ENCODE data around the gene C3orf49.
A peak's percentile ranks its signal among the peaks of the same experiment; 100 is the strongest.

Gene C3orf49

DNA sequence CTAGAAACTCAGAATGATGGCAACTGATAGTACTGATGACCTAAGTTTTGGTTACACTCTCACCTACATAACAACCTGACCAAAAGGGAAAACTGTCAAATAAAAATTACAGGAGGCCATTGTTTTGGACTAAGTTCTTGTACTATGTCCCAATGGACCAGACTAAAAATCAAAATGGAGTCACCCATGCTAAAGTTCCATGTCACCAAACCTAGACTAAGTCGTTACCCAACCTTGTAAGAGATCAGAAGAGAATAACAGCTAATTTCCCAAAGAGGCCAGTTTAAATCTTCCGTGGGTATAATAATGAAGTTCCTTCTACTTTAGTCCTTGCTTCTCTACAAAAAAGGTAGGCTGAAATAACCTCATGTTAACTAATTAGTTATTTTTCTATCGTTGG lies 32.2 kb downstream of the C3orf49 start:
- no peak for DNase-seq (ENCODE audit: low spot score)

DNA sequence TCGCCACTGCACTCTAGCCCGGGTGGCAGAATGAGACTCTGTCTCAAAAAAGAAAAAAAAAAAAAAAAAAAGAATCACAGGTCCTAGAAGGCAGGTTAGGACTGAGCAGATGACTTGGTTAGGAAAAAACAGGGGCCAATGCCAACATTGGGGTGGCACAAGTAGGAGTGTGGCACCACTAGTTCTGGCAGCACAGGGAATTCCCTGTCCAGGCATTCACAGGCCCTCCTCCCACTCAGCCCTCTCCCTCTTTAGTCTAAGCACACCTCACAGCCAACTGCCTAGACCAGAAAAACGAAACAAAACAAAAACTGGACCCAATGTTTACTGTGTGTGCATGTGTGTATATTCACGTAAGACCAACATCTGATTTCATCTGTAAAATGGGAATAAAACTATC lies 34.0 kb downstream of the C3orf49 start:
- DNase-seq (ENCODE audit: low spot score) = no peak

DNA sequence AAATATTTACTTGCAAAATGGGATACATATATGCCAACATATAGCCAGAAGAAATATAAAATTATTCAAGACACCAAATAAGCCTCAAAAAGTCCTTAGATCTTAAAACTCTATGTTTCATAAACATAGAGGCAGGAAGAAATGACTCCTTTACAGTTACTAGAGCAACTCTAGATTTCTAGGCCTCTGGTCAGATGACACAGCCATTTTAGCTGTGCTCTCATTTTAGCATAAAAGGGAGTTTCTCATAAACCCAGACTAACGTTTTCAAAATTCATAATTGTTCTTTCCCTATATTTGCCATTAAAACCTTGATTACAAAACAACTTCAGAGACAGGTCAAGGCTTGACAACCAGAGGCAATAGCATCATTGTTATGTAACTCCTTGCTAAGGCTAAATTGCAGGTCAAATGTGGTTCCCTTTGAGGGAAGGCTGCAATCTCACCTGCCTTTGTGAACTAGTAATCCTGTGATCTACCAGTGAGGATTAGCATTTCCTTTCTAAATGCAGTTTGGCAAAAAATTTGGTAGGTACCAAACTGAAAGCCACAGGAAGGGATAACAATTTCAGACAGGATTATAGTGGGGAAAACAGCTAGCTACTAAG lies 36.3 kb downstream of the C3orf49 start:
- no peak for DNase-seq (ENCODE audit: low spot score)

DNA sequence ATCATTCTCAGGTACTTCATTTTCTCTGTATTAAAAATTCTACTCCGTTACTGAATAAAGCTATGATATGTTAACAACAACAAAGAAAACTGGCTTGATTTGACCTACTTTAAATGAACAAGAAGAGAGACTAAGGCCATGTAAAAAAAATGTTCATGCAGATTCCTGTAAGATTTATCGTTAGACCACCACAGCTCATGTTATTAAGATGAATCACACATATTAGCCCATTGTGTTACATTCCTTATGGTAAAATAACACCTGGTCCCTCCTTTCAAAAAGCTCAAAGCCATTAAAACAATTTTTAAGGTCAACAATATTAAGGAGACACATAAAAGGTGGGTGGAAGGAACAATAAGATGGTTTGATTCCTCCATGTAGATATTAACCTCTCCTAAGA lies 38.2 kb downstream of the C3orf49 start:
- DNase-seq (ENCODE audit: low spot score) = no peak

DNA sequence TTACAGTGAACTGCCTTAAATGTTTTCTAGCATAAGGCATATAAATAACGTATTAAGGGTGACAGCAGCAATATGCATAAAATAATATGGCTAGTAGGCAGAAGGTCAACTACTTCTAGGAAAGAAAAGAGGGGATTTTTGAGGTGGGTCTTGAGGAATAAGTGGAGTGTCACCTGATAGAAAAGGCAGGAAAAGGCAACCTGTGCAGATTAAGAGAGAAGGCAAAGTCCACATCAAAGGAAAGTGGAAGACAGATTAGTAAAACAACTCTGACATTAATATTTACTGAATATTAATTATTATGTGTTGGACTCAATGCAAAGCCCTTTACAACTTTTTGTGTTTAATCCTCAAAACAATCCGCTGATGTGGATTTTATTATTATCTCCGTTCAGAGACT lies 41.7 kb downstream of the C3orf49 start:
- no peak for DNase-seq (ENCODE audit: low spot score)

DNA sequence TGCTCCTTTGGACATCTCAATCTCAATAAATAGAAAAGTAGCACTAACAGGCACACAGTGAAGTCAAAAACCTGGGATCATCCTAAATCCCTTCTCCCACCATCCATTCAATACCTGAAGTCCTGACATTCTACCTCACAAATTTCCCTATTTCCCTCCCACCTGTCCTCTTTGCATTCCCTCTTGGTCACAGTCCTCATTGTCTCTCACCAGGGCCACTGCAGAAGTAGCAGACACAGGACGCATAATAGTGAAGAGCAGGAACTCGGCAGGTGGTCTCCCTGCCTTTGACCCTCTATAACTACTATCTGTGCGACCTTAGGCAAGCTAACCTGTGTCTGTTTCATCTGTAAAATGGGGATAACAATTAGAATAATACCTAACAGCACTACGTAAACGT lies 42.2 kb downstream of the C3orf49 start:
- DNase-seq (ENCODE audit: low spot score) = no peak

DNA sequence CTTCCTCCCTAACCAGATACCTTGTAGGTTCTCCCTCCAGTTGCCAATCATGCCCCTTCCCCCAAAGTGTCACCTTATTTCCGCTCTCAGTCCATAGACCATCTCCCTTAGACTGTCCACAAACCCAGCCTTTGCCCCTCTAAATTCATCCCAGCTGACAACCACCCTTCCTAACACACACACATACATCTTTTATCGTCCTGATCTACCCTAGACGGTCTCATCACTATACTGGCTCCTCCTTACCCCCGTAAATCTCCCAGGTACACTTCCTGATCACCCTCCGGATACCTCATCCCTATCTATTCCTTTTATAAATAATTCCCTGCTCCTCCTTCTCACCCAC lies 43.7 kb downstream of the C3orf49 start:
- DNase-seq (ENCODE audit: low spot score) = no peak

DNA sequence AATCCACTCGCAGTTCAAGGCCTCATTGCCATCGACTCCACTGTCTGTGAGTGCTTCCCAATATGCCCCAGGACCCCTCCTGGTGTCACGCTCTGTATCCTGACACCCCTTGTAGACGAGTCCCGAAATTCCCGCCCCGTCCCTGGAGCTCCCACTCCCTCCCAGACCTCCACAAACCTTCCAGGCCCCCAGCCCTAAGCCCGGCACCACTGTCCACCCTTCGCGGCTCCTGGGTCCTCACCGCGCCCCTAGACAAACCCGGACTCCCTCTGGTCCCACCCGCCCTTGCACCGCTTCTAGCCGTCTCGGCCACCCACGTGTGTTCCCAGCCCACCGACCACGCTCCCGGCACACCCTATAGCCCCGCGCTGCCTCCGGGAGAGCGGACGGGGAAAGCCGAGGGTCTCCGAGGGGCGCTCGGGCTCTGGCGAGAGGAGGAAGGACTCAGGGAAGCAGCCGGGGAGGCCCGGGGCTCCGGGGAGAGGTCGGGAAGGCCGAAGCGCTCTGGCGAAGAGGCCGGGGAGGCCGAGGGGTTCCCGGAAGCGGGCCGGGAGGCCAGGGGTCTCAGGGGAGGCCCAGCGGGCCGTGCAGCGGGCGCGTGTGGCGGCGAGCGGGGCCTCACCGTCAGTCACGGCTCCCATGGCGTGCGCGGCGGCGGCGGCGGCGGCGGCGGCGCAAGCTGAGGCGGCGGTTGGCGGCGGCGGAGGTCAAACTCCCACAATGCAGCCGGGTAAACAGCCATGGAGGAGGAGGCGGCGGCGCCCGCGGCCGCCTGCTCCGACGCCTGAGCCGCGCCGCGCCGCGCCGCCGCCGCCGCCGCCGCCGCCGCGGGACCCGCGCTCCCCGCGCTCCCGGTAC lies 44.3 kb downstream of the C3orf49 start, which contains the start of the genes ATXN7 and THOC7:
TSS of gene ATXN7 (plus strand) at position 718 of the 858 bp plus-strand sequence. CDS start 48,732 bp downstream, outside the sequence.
TSS of gene THOC7 (minus strand) at position 656 of the 858 bp plus-strand sequence. CDS start at position 641, 15 bp downstream.
- peak; percentile 71 for DNase-seq (ENCODE audit: low spot score)

DNA sequence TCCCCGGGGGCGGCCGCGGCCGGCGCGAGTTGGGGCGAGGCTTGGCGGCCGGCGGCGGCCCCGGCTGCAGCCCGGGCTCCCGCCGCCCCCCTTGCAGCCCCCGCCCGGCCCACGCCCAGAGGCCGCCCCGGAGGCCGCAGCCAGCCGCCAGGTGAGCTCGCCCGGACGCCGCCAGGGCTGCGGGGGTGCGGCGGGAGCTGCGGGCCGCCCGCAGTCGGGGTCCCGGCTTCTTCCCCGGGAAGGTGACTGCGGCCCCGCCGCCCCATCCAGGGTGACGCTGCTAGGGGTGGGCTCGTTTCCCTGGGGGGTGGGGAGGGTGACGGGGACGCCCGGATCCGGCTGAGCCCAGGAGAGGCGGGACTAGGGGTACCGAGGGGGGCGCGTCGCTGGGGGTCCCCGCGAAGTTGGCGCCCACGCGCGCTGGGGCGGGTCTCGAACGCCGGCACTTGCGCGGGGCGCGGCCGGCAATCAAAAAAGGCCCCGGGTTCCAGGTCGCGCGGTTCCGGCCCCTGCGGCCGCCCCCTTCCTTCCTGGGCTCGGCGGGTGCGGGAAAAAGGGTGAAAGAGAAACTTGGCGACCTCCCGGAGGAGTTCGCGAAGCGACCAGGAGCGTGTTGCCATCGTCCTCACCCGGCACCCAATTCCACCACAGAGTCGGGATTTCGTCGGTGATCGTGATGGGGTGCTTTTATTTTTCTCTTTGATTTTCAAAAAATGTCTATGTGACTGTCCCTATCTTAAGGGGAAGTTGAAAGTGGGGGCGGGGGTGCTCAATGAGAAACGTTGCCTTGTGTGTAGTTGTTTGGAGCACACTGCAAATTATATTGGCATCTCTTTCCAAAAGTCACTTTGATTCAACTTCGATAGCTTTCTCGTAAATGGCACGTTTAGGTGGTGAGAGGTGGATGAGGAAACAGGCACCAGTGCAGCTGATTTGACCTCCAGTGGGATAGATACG lies 45.2 kb downstream of the C3orf49 start:
- DNase-seq (ENCODE audit: low spot score) = peak; percentile 31

DNA sequence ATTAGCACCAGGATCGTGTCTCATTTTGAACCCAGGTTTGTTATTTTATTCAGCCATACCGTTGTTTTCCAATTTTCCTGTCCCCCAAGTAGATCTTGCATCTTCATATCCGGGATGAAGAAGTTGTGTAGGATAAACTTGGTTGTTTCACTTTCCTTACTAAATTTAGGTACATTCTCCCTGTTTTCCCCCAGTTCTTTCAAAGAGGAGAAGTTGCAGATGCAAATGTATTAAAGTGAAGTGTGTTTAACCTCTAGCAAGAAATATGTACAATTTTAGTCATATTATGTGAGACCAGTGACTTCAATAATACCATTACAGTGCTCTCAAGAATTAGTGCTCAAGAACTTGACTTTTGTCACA lies 45.8 kb downstream of the C3orf49 start:
- DNase-seq (ENCODE audit: low spot score) = no peak

DNA sequence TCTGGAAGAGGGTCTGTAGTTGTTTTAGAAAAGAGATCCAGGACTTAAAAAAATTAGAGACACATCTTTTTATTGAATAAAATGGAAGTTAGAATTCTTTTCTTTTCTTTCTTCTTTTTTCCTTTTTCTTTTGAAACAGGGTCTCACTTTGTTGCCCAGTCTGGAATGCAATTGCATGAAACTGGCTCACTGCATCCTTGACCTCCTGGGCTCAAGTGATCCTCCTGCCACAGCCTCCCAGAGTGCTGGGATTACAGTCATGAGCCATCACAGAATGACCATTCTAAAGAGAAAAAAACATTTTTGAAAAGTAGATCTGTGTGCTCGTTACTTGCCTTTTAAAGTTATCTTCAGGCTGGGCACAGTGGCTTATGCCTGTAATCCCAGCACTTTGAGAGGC lies 48.1 kb downstream of the C3orf49 start:
- no peak for DNase-seq (ENCODE audit: low spot score)

DNA sequence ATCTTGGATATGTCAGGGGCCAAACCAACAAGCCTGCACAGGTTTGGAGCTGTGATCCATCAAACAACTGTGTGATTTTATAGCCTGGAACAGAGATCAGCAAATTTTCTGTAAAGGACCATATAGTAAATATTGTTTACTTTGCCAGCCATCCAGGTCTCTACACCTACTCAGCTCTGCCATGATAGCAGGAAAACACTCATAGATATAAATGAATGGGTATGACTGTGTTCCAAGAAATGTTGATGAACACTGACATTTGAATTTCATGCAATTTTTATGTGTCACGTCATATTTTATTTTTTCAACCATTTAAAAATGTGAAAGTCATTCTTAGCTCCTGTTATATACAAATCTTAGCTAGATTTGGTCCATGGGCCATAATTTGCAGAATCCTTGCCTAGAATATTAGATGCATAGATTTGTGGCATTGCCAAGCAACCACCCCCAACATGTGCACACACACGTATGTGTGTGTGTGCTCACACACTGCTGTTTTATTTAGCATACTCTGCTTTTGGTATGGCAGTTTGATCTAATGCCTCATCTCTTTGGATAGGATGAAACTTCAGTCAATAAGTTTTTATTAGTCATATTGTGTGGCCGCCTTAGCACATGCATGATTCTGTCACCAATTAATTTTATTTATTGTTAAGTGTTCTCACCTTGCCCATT lies 51.0 kb downstream of the C3orf49 start:
- DNase-seq (ENCODE audit: low spot score) = no peak

DNA sequence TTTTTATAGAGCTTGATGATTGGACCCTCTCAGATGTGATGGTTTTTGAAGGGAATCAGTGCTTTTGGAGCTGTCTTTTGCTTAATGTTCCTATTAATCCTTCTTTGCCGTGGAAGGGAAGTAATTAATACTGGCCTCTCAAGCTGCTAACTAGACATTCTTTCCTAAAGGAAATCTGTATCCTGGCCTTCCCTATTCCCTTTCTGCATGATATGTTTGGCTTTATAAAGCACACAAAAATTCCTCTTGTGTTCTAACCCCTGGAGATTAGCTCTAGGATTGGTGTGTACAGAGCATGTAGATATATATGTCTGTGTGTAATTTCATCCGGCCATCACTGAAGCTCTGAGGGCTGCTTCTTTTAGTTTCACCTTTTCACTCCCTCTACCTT lies 51.5 kb downstream of the C3orf49 start:
- no peak for DNase-seq (ENCODE audit: low spot score)

DNA sequence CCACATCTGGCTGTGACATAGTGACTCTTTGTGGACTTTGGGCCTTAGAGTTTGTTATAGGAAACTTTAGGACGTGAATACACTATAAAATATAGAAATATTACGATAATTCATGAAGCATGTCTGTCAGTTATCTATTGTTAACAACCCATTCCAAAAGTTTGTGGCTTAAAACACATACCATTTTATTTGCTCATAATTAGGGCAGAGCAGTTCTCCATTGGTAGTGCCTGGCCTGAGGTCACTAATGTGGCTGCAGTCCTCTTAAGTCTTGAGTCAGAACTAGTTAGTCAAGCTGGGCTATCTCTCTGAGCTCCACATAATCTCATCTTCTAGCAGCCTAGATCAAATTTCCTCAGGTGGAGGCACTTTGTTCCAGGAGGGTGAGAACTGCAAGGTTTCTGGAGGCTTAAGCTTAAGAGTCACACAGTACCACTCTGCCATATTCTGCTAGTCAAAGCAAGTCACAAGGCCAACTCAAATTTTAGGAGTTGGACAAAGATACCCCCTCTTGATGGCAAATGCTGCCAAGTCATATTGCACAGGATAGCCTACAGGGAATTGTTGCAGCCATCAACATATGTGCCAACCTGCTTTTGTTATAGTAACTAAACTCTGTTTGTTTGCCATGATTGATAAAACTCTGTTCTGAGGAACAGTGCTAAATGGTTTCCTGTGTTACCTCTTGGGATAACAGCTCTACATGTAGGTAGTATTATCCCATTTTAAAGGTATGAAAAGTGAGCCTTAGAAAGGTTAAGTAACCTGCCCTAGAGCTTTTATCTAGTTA lies 53.2 kb downstream of the C3orf49 start:
- no peak for DNase-seq (ENCODE audit: low spot score)

DNA sequence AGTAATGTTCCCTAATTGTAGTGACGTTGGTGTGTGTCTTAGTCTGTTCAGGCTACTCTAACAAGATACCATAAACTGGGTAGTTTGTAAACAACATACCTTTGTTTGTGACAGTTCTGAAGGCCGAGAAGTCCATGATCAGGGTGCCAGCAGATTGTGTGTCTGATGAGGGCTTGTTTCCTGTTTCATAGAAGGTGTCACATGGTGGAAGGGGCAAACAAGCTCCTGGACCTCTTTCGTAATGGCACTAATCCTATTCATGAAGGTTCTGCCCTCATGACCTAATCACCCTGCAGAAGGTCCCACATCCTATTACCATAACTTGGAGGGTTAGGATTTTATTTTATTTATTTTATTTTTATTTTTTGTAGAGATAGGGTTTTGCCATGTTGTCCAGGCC lies 55.7 kb downstream of the C3orf49 start:
- no peak for DNase-seq (ENCODE audit: low spot score)

DNA sequence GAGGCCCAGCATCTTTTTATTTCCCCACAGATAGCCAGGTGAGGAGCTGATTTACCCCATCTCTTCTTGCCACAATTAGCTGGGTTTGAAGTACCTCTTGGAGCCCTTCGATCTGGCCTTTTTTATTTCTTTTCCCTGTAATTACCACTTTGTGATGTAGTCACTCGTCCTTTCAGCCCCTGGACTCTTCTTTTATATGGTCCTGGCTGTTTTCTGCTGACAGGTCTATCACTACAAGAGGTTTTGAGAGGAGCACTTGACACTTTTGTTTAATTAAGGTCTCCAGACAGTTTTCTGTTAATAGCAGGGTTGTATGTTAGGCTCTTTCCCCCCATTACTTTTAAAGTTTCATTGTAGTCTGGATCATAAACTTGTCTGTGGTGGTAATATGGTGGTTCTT lies 56.4 kb downstream of the C3orf49 start:
- DNase-seq (ENCODE audit: low spot score) = no peak

DNA sequence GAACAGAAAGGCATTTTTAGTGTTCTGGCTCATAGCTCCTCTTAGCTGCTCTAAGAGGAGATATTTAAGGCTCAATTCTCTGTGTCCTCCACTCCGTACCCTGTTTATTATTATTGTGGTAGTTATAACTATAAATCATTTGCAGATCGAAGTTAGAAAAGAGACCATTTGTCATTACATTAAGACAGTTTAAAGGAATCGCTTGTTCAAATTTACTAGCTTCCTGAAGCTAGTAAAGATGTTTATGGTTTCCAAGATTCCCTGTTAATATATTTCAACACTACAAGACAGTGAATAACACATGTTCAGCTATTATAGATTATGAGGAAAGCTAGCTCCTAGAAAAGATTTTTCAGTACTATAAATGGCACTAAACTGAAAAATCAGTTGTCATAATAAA lies 57.2 kb downstream of the C3orf49 start:
- DNase-seq (ENCODE audit: low spot score) = no peak

DNA sequence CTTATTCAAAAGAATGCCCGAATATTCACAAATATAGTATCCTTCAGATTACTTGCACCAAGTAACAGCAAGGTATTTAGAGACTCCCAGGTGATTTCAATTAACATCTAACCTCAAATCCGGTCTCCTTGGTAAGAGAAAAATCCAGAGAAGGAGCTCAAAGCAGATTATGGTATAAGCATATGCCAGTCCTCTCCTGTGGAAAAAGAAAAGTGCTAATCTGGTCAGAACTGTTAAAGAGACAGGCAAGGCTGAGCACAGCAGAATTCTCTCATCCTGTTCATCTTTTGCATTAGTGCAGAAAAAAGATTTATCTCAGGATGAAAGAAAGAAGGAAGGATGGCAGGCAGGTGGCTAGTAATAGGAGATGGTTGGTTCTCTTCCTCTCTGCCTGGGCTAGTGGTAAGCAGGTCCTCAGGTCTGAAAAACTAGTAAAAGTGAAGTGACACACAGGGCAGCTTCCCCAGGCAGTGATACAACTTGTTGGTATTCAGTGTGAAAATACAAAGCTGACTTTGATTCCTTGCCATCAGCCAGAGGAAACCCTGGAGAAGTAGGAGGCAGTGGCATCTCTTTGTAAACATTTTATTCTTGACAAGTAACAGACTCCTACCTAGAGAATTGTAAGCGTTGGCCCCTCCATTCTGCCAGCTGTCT lies 58.8 kb downstream of the C3orf49 start:
- no peak for DNase-seq (ENCODE audit: low spot score)

DNA sequence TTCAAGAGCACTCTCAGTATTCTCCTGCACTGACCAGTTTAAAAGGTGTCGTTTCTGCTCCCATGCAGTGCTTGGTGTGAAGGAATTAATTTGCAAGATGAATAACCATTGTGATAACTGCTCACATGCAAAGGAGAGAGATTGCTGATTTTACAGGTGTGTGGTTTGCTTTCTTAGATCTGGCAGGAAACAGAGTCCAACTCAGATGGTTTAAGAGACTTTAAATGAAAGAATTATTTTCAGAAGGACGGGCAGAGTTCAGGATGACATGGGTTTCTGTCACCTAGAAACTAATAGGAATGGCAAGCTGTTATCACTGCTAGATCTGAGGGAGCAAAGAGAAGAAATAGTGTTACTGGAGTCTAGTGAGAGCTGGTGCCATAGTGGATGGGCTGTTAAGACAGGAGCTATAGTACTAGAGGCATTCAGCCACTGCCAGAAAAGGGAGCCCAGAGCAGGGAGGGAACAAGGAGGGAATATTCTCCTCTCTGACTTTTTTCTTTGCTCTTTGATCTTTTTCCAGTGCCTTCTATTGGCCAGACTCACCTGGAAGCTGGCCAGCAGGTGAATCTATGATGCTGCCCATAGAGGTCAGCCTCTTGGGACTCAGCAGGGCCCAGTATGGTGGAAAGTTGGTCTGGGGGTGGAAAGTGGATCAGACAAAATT lies 59.4 kb downstream of the C3orf49 start:
- no peak for DNase-seq (ENCODE audit: low spot score)

DNA sequence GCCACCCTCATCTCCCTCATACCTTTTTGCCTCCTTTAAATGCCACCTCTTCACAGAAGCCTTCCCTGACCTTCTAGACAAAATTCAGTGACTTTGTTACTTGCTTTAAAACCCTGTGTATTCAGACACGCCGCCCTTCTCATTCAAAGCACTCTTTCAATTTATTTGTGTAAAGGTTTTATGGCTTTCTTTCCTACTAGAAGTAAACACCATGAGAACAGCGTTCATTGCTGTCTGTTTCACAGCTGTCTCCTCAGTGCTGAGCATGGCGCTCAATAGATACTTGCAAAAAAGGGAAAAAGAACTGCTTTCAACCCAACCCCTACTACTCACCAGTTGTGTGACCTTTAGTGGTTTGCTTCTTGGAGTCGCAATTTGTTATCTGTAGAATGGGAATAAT lies 61.6 kb downstream of the C3orf49 start:
- DNase-seq (ENCODE audit: low spot score) = no peak
